Keratinocyte (primary cell): ENCODE measurements around the gene RGS7BP.

Experiments used
- EZH2 ChIP-seq: IDR thresholded peaks from one replicate; pipeline ENCODE4 v1.6.1; 2012; ENCODE audit warnings: inconsistent platforms, mild to moderate bottlenecking, low read length, moderate library complexity
- TF ChIP-seq, protein P1 (sequence below), 3 experiments: IDR thresholded peaks in 1 of 3; conservative IDR thresholded peaks in 1 of 3; optimal IDR thresholded peaks in 1 of 3; 2 replicates in 2 of 3; 3 replicates in 1 of 3; pipeline versions ENCODE3 to v1.5.1; 2011; ENCODE audit warnings: low read length in 3 of 3, mild to moderate bottlenecking in 3 of 3, moderate library complexity in 2 of 3, control low read depth in 1 of 3, inconsistent platforms in 1 of 3; ENCODE audit not compliant: insufficient read depth in 2 of 3; ENCODE audit errors: extremely low read depth in 1 of 3

DNA sequence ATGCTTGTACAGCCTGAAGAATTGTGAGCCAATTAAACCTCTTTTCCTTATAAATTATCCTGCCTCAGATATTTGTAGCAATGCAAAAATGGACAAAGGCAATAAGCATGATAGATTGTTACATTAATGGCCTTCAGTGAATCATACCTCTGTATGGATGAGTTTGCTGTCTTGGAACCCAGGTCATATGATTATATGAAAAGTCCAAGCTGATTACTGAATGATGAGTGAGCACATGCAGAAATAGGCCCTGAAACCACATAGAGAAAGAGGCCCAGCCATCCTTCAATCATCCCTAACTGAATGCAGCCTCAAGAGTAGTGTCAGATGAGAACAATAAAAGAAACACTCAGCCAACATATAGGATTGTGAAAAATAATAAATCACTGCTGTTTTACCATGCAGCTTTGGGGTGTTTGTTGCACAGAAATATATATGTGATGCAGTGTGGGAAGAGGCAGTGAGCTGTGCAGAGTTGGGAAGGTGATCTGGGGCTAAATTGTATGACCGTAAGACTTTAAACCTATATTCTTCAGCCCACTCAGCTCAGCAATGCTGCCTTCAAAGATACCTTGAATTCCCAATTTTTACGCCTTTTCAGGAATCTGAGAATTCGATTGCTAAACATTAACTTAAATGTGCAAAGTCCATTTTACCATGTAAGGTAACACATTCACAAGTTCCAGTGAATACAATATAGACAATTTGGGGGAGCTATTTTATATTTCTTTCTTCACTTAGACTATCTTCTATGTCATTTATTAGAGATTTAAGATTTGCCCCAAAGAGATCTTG is 148.1 kb downstream of the RGS7BP start:
- TF ChIP-seq, protein P1, sequence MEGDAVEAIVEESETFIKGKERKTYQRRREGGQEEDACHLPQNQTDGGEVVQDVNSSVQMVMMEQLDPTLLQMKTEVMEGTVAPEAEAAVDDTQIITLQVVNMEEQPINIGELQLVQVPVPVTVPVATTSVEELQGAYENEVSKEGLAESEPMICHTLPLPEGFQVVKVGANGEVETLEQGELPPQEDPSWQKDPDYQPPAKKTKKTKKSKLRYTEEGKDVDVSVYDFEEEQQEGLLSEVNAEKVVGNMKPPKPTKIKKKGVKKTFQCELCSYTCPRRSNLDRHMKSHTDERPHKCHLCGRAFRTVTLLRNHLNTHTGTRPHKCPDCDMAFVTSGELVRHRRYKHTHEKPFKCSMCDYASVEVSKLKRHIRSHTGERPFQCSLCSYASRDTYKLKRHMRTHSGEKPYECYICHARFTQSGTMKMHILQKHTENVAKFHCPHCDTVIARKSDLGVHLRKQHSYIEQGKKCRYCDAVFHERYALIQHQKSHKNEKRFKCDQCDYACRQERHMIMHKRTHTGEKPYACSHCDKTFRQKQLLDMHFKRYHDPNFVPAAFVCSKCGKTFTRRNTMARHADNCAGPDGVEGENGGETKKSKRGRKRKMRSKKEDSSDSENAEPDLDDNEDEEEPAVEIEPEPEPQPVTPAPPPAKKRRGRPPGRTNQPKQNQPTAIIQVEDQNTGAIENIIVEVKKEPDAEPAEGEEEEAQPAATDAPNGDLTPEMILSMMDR (optimal IDR thresholded peaks at IDR 0.05 in 1 of 3, IDR thresholded peaks at IDR 0.05 in 1 of 3, conservative IDR thresholded peaks at IDR 0.05 in 1 of 3; ENCODE audit: extremely low read depth in 1 of 3, insufficient read depth in 2 of 3, low read length in 3 of 3): no peak
- TF ChIP-seq EZH2: no peak
